Mesenchymal stem cell (in vitro differentiated cells and primary cell): ENCODE data around the gene SPTBN1.

Experiments
- DNase-seq: peaks from one replicate; pipeline ENCODE4 v3.0.0-alpha.2; 2013
- H2AFZ ChIP-seq: one replicate; pipeline ENCODE4 v1.6.1; 2013; ENCODE audit warnings: low read depth, mild to moderate bottlenecking, control low read depth, inconsistent platforms, low read length, moderate library complexity
- H2AK5ac ChIP-seq: 2 replicates; pipeline ENCODE4 v1.6.1; 2013; ENCODE audit warnings: low read length, moderate library complexity, mild to moderate bottlenecking, inconsistent platforms; ENCODE audit not compliant: severe bottlenecking
- H2BK120ac ChIP-seq: one replicate; pipeline ENCODE4 v1.6.1; 2013; ENCODE audit warnings: low read depth, mild to moderate bottlenecking, inconsistent platforms, low read length, moderate library complexity
- H2BK12ac ChIP-seq, 2 experiments: one replicate each; pipeline ENCODE4 v1.6.1; 2013; ENCODE audit warnings: inconsistent platforms in 2 of 2, low read length in 2 of 2, mild to moderate bottlenecking in 2 of 2, moderate library complexity in 2 of 2, control low read depth in 1 of 2
- H2BK15ac ChIP-seq: one replicate; pipeline ENCODE4 v1.6.1; 2013; ENCODE audit warnings: mild to moderate bottlenecking, low read depth, inconsistent platforms; ENCODE audit not compliant: poor library complexity, severe bottlenecking
- H2BK5ac ChIP-seq: 2 replicates; pipeline ENCODE4 v1.6.1; 2013; ENCODE audit warnings: low read depth, mild to moderate bottlenecking, low read length, control low read depth, inconsistent platforms; ENCODE audit not compliant: poor library complexity, severe bottlenecking
- H3K14ac ChIP-seq, 2 experiments: one replicate each; pipeline ENCODE4 v1.6.1; 2013; ENCODE audit warnings: inconsistent platforms in 2 of 2, low read length in 2 of 2, control low read depth in 1 of 2, mild to moderate bottlenecking in 1 of 2, moderate library complexity in 1 of 2
- H3K18ac ChIP-seq, 2 experiments: one replicate each; pipeline ENCODE4 v1.6.1; 2013; ENCODE audit warnings: inconsistent platforms in 2 of 2, low read length in 2 of 2, control low read depth in 1 of 2, low read depth in 1 of 2, mild to moderate bottlenecking in 1 of 2
- H3K23ac ChIP-seq, 2 experiments: one replicate each; pipeline ENCODE4 v1.6.1; 2013; ENCODE audit warnings: inconsistent platforms in 2 of 2, low read length in 2 of 2, mild to moderate bottlenecking in 2 of 2, moderate library complexity in 2 of 2, control low read depth in 1 of 2
- H3K27ac ChIP-seq: 2 replicates; pipeline ENCODE4 v1.5.1; 2013; ENCODE audit warnings: mild to moderate bottlenecking, moderate library complexity, low read length, control low read depth, inconsistent platforms; ENCODE audit not compliant: poor library complexity, severe bottlenecking
- H3K27me3 ChIP-seq, 2 experiments: 2 replicates each; pipeline versions ENCODE4 v1.6.1 to v1.7.0; 2013; ENCODE audit warnings: low read length in 2 of 2, mild to moderate bottlenecking in 2 of 2, moderate library complexity in 2 of 2, control low read depth in 1 of 2, inconsistent platforms in 1 of 2; ENCODE audit not compliant: control insufficient read depth in 1 of 2, insufficient read depth in 1 of 2
- H3K36me3 ChIP-seq, 2 experiments: 2 replicates each; pipeline versions ENCODE4 v1.6.1 to v1.7.0; 2013; ENCODE audit warnings: low read length in 2 of 2, control low read depth in 1 of 2, inconsistent platforms in 1 of 2, low read depth in 1 of 2, mild to moderate bottlenecking in 1 of 2; ENCODE audit not compliant: insufficient read depth in 2 of 2, control insufficient read depth in 1 of 2
- H3K4ac ChIP-seq, 2 experiments: one replicate each; pipeline ENCODE4 v1.6.1; 2013; ENCODE audit warnings: inconsistent platforms in 2 of 2, low read length in 2 of 2, mild to moderate bottlenecking in 2 of 2, moderate library complexity in 2 of 2, control low read depth in 1 of 2, low read depth in 1 of 2
- H3K4me1 ChIP-seq: 2 replicates; pipeline ENCODE4 v1.6.1; 2013; ENCODE audit warnings: low read depth, low read length, control low read depth; ENCODE audit not compliant: control insufficient read depth, insufficient read depth
- H3K4me2 ChIP-seq: 2 replicates; pipeline ENCODE4 v1.6.1; 2013; ENCODE audit warnings: low read length, mild to moderate bottlenecking, inconsistent platforms; ENCODE audit not compliant: poor library complexity, severe bottlenecking
- H3K4me3 ChIP-seq, 2 experiments: 2 replicates each; pipeline versions ENCODE4 v1.5.1 to v1.7.0; 2013; ENCODE audit warnings: low read length in 2 of 2, mild to moderate bottlenecking in 2 of 2, control low read depth in 1 of 2, low read depth in 1 of 2; ENCODE audit not compliant: insufficient read depth in 1 of 2
- H3K79me1 ChIP-seq: replicated peaks from 2 replicates; pipeline ENCODE4 v1.6.1; 2013; ENCODE audit warnings: mild to moderate bottlenecking, control low read depth, low read length, inconsistent platforms; ENCODE audit not compliant: poor library complexity, severe bottlenecking
- H3K9ac ChIP-seq: 2 replicates; pipeline ENCODE4 v1.7.0; 2013; ENCODE audit warnings: mild to moderate bottlenecking, low read length, moderate library complexity
- H3K9me3 ChIP-seq: 2 replicates; pipeline ENCODE4 v1.7.0; 2013; ENCODE audit warnings: mild to moderate bottlenecking, low read length; ENCODE audit not compliant: control insufficient read depth
- H4K8ac ChIP-seq: one replicate; pipeline ENCODE4 v1.6.1; 2013; ENCODE audit warnings: inconsistent platforms, mild to moderate bottlenecking, low read length, moderate library complexity
- H4K91ac ChIP-seq: one replicate; pipeline ENCODE4 v1.6.1; 2013; ENCODE audit warnings: mild to moderate bottlenecking, low read length, inconsistent platforms
- WGBS: methylation state at CpG from one replicate; pipeline ENCODE4 v1.1.7; 2013; ENCODE audit warnings: mixed read lengths; 5-methylcytosine and 5-hydroxymethylcytosine counted together

SPTBN1 gene

GRCh38 chr2:54434711-54435110 is 21.4 kb upstream of the SPTBN1 start:
- no peak overlapping the region for H3K9ac ChIP-seq
- H3K4me2 ChIP-seq: no peak overlapping the region
- no peaks in the 10 kb centered on the region for H3K36me3 ChIP-seq
- no peaks in the 10 kb centered on the region for H3K79me1 ChIP-seq
- no peak overlapping the region for H2BK120ac ChIP-seq
- H3K4ac ChIP-seq: no peak overlapping the region
- no peak overlapping the region for H2AFZ ChIP-seq
- H3K9me3 ChIP-seq: no peaks in the 10 kb centered on the region
- no peak overlapping the region for H3K4me3 ChIP-seq
- no peak overlapping the region for H2BK5ac ChIP-seq
- no peak overlapping the region for H2BK15ac ChIP-seq
- H3K18ac ChIP-seq: no peak overlapping the region
- H3K14ac ChIP-seq: no peak overlapping the region
- H2BK12ac ChIP-seq: no peak overlapping the region
- H4K91ac ChIP-seq: no peak overlapping the region
- H3K4me1 ChIP-seq: no peaks in the 10 kb centered on the region
- H3K27me3 ChIP-seq: no peaks in the 10 kb centered on the region
- H3K23ac ChIP-seq: no peak overlapping the region
- H4K8ac ChIP-seq: no peak overlapping the region
- no peak overlapping the region for H3K27ac ChIP-seq
- DNase-seq: no peak
- no peak overlapping the region for H2AK5ac ChIP-seq
- WGBS: no CpG with 5 or more reads among the region's 2 CpGs

- no peak overlapping the region for H2BK15ac ChIP-seq
These were observed 20.6 kb upstream of the SPTBN1 start for GRCh38 chr2:54435325-54436226.

DNA sequence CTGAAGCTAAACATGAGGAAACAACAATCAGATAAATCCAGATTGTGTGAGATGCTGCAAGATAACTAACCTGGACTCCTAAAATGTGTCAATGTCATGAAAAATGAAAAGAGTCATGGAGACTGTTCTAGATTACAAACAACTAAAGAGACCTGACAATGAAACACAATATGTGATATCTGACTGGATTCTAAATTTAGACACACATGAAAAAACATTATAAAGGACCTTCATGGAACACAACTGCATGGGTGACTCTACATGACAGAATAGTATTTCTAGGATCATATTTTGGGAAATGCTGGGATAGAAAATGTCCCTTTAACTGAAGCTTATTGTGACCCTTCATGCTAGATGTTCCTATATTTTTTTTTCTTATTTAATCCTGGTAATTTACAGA is 18.5 kb upstream of the SPTBN1 start:
- no peaks in the 10 kb centered on the region for H3K79me1 ChIP-seq
- H3K9ac ChIP-seq: no peak overlapping the region
- H3K9me3 ChIP-seq: no peaks in the 10 kb centered on the region
- H4K91ac ChIP-seq: no peak overlapping the region
- no peak overlapping the region for H2BK15ac ChIP-seq
- H3K4me3 ChIP-seq: no peak overlapping the region
- no peaks in the 10 kb centered on the region for H3K4me1 ChIP-seq
- no peak overlapping the region for H2AK5ac ChIP-seq
- no peak overlapping the region for H2BK5ac ChIP-seq
- H3K27ac ChIP-seq: no peak overlapping the region
- no peak overlapping the region for H3K4me2 ChIP-seq
- no peaks in the 10 kb centered on the region for H3K36me3 ChIP-seq
- H3K27me3 ChIP-seq: no peaks in the 10 kb centered on the region
- no peak overlapping the region for H3K14ac ChIP-seq
- no peak overlapping the region for H2BK120ac ChIP-seq
- H2AFZ ChIP-seq: no peak overlapping the region
- no peak overlapping the region for H2BK12ac ChIP-seq
- no peak for DNase-seq
- H3K23ac ChIP-seq: no peak overlapping the region
- H4K8ac ChIP-seq: no peak overlapping the region
- no peak overlapping the region for H3K18ac ChIP-seq
- no peak overlapping the region for H3K4ac ChIP-seq

More at GRCh38 chr2:54435325-54436226, 20.6 kb upstream of the SPTBN1 start:
- Histone ChIP-seq H3K9me3 (no peaks in the 10 kb centered on the region), H2BK12ac (no peak overlapping the region), H3K27me3 (no peaks in the 10 kb centered on the region), H3K4ac (no peak overlapping the region), H4K8ac (no peak overlapping the region), H2AFZ (no peak overlapping the region), H3K18ac (no peak overlapping the region), H3K14ac (no peak overlapping the region), H3K23ac (no peak overlapping the region), H4K91ac (no peak overlapping the region), H3K27ac (no peak overlapping the region), H3K36me3 (no peaks in the 10 kb centered on the region), H2BK5ac (no peak overlapping the region), H2AK5ac (no peak overlapping the region), H3K4me1 (no peaks in the 10 kb centered on the region), H3K79me1 (no peaks in the 10 kb centered on the region), H3K9ac (no peak overlapping the region), H3K4me3 (no peak overlapping the region), H2BK120ac (no peak overlapping the region), H3K4me2 (no peak overlapping the region)
- 92% methylated on average over 6 of the region's 8 CpGs for WGBS
- DNase-seq: no peak

- Histone ChIP-seq H3K36me3 (no peaks in the 10 kb centered on the region), H3K4me2 (no peak overlapping the region), H2BK15ac (no peak overlapping the region), H3K4me1 (no peaks in the 10 kb centered on the region), H2AFZ (no peak overlapping the region), H3K9ac (peak overlapping the region; percentile 30), H2BK120ac (no peak overlapping the region), H2BK5ac (no peak overlapping the region), H4K8ac (no peak overlapping the region), H3K79me1 (no peaks in the 10 kb centered on the region), H3K18ac (no peak overlapping the region), H3K14ac (no peak overlapping the region), H3K23ac (no peak overlapping the region), H2BK12ac (no peak overlapping the region), H3K27me3 (no peaks in the 10 kb centered on the region), H4K91ac (no peak overlapping the region), H3K4me3 (no peak overlapping the region), H3K4ac (no peak overlapping the region), H2AK5ac (no peak overlapping the region), H3K27ac (no peak overlapping the region), H3K9me3 (no peaks in the 10 kb centered on the region)
- WGBS: 85% methylated on average over 6 of the region's 7 CpGs
- DNase-seq: no peak
These were observed 17.9 kb upstream of the SPTBN1 start for GRCh38 chr2:54438271-54438670.
